Small intestine (tissue), 7 donors: ENCODE data around the gene SDCCAG8. TPM values are rescaled to one million over a fixed set of nuclear protein-coding genes. Genes with fewer than 3 reads are reported as not detected.

Source experiments
- DNase-seq, 2 donors: peaks; one replicate each; pipeline versions ENCODE4 v3.0.0 to v3.0.0-alpha.2; 2013
- FAIRE-seq: peaks from 2 replicates; lab custom pipeline; 2012; peaks lifted over from hg19 to GRCh38; lab: Jason Lieb, UNC
- H3K27ac ChIP-seq, 3 donors: one replicate each; pipeline ENCODE4 v1.5.1; 2013; ENCODE audit warnings: low read length in 2 of 3, mild to moderate bottlenecking in 2 of 3, control low read depth in 1 of 3, inconsistent platforms in 1 of 3, low read depth in 1 of 3, moderate library complexity in 1 of 3
- H3K27me3 ChIP-seq, 3 donors: one replicate each; pipeline ENCODE4 v1.6.1; 2013; ENCODE audit warnings: low read length in 3 of 3, inconsistent platforms in 1 of 3; ENCODE audit not compliant: control insufficient read depth in 3 of 3, insufficient read depth in 3 of 3
- H3K36me3 ChIP-seq, 3 donors: one replicate each; pipeline ENCODE4 v1.6.1; 2013; ENCODE audit warnings: low read length in 3 of 3, inconsistent platforms in 1 of 3, low read depth in 1 of 3, mild to moderate bottlenecking in 1 of 3, moderate library complexity in 1 of 3; ENCODE audit not compliant: control insufficient read depth in 3 of 3, insufficient read depth in 2 of 3
- H3K4me1 ChIP-seq, 3 donors: one replicate each; pipeline ENCODE4 v1.6.1; 2013; ENCODE audit warnings: low read length in 2 of 3, inconsistent platforms in 1 of 3, low read depth in 1 of 3, mild to moderate bottlenecking in 1 of 3, moderate library complexity in 1 of 3; ENCODE audit not compliant: control insufficient read depth in 3 of 3, insufficient read depth in 2 of 3
- H3K4me3 ChIP-seq, 3 donors: one replicate each; pipeline ENCODE4 v1.5.1; 2013; ENCODE audit warnings: low read length in 3 of 3, control low read depth in 1 of 3, inconsistent platforms in 1 of 3, low read depth in 1 of 3, mild to moderate bottlenecking in 1 of 3, moderate library complexity in 1 of 3
- H3K9me3 ChIP-seq, 2 donors: one replicate each; pipeline ENCODE4 v1.6.1; 2013; ENCODE audit warnings: low read depth in 1 of 2, low read length in 1 of 2; ENCODE audit not compliant: control insufficient read depth in 2 of 2, insufficient read depth in 1 of 2
- WGBS, 3 donors: extraction: QIAGEN DNeasy Blood & Tissue Kit; methylation state at CpG; one replicate each; pipeline ENCODE4 v1.1.7; 2013; 5-methylcytosine and 5-hydroxymethylcytosine counted together
- polyA plus RNA-seq, 4 donors: library from polyadenylated mRNA; stranded (reverse) in 3 of 4; unstranded in 1 of 4; fragments of 200-250 nt in 3 of 4; fragments of 120-200 nt in 1 of 4; gene quantifications; one replicate each; pipeline versions ENCODE4 v1.2.1 to v1.2.3, GENCODE V29; 2013
- donor health status: healthy with polysubstance abuse.
- donor health status: control.
- donor health status: control.
- donor health status: Bipolar disorder and iron deficiency.
- donor health status: healthy.

SDCCAG8 gene
- polyA plus RNA-seq, 4 donors, result 19.2 to 32.2 (median 23.6) TPM

- Histone ChIP-seq H3K4me1 (no peaks in the 10 kb centered on the region), H3K9me3 (no peaks in the 10 kb centered on the region), H3K27me3 (no peaks in the 10 kb centered on the region), H3K27ac (peak overlapping the region in 1 of 3 donors; percentile 31), H3K36me3 (no peaks in the 10 kb centered on the region), H3K4me3 (no peak overlapping the region)
- FAIRE-seq, result no peak
- WGBS, 3 donors, result 72 to 88% (median 79%) methylated on average over 3 of the region's 3 CpGs
- no peak for DNase-seq
Observed at GRCh38 chr1:243247901-243248300, 7.9 kb upstream of the SDCCAG8 start.

DNA sequence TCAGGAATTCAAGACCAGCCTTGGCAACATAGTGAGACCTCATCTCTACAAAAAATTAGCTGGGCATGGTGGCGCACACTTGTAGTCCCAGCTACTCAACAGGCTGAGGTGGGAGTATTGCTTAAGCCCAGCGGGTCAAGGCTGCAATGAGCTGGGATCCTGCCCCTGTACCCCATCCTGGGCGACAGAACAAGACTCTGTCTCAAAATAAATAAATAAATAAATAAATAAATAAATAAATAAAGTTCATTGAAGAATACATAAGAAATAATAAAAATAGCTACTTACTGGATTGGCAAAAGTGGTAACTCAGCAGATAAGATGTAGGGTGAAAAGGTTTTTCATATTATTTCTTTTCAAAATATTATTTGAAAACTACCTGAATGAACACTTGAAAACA is 6.6 kb upstream of the SDCCAG8 start:
- FAIRE-seq (no peak), DNase-seq (no peak)
- Histone ChIP-seq H3K4me3 (no peak overlapping the region), H3K27me3 (no peaks in the 10 kb centered on the region), H3K9me3 (no peaks in the 10 kb centered on the region), H3K36me3 (no peaks in the 10 kb centered on the region), H3K4me1 (peaks cover 0 to 3% (median 2%) of the 10 kb centered on the region in 3 donors), H3K27ac (no peak overlapping the region)
- 93 to 98% (median 94%) methylated on average over 3 of the region's 3 CpGs for WGBS, 3 donors

- Histone ChIP-seq H3K36me3 (no peaks in the 10 kb centered on the region), H3K9me3 (no peaks in the 10 kb centered on the region), H3K4me1 (peaks cover 0 to 3% (median 2%) of the 10 kb centered on the region in 3 donors), H3K27me3 (no peaks in the 10 kb centered on the region), H3K4me3 (no peak overlapping the region), H3K27ac (no peak overlapping the region)
- DNase-seq (no peak), FAIRE-seq (no peak)
- WGBS, 3 donors, result 76 to 89% (median 88%) methylated on average over 3 of the region's 3 CpGs
Observed at GRCh38 chr1:243250102-243250501, 5.7 kb upstream of the SDCCAG8 start.

- Histone ChIP-seq H3K36me3 (no peaks in the 10 kb centered on the region), H3K27ac (no peak overlapping the region), H3K4me3 (no peak overlapping the region), H3K9me3 (no peaks in the 10 kb centered on the region), H3K4me1 (peaks cover under 1 to 4% (median 2%) of the 10 kb centered on the region in 3 donors), H3K27me3 (no peaks in the 10 kb centered on the region)
- DNase-seq, result no peak
- 89 to 90% (median 90%) methylated on average over 1 of the region's 1 CpG for WGBS, 3 donors
- FAIRE-seq, result no peak
Observed at GRCh38 chr1:243251539-243251938, 4.3 kb upstream of the SDCCAG8 start.

GRCh38 chr1:243253211-243253925 is 2.5 kb upstream of the SDCCAG8 start:
- no peaks in the 10 kb centered on the region for H3K9me3 ChIP-seq
- no peaks in the 10 kb centered on the region for H3K36me3 ChIP-seq
- 12 to 29% (median 28%) methylated on average over 8 of the region's 8 CpGs for WGBS, 3 donors
- FAIRE-seq (no peak), DNase-seq (peak in 1 of 2 donors; percentile 16)
- peak overlapping the region in 1 of 3 donors; percentile 57 for H3K4me3 ChIP-seq
- H3K27ac ChIP-seq, result peak overlapping the region; percentile 11 to 96 (median 80)
- no peaks in the 10 kb centered on the region for H3K27me3 ChIP-seq
- H3K4me1 ChIP-seq, result peaks cover 2 to 6% (median 5%) of the 10 kb centered on the region in 3 donors

- Histone ChIP-seq H3K4me3 (peak overlapping the region in 2 of 3 donors; percentile 56 to 57), H3K27ac (peak overlapping the region; percentile 11 to 100 (median 96)), H3K27me3 (no peaks in the 10 kb centered on the region), H3K9me3 (no peaks in the 10 kb centered on the region), H3K4me1 (peaks cover 2 to 6% (median 5%) of the 10 kb centered on the region in 3 donors), H3K36me3 (no peaks in the 10 kb centered on the region)
- WGBS, 3 donors, result 4 to 12% (median 5%) methylated on average over 4 of the region's 4 CpGs
- DNase-seq (peak in 1 of 2 donors; percentile 20), FAIRE-seq (no peak)
Observed at GRCh38 chr1:243253926-243254232, 2.0 kb upstream of the SDCCAG8 start.

DNA sequence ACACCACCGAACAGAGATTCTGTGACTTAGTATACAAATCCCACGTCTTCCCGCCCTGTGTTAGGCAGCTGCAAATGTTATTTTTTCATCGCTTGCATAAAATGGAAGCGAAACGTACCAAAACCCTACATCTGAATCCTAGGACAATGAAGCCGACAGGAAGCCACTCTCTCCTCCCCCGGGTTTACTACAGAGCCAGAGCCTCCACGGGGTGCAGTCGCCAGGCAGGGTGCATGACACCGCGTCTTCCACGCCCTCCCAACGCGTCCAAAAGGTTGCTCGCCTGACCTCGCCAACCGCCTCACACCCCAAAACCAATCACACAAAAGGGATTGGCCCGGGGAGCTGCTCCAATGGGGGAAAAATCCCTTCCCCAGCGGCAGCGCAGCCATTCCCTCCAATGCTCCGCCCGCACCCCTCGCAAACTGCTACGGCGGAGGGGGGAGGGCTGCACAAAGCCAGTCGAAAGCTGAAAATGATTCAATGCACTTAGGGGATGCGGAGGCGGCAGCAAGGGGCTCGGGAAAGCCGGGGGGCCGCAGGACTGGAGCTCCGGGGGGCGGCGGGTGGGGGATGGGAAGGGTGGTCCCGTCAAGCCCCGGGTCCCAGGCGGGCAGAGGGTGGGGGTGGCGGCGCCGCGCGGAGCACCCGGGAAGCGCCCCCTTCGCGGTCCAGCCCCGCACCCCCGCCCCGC is 1.5 kb upstream of the SDCCAG8 start:
- DNase-seq, result peak; percentile 47 to 66
- no peak for FAIRE-seq
- Histone ChIP-seq H3K36me3 (no peaks in the 10 kb centered on the region), H3K4me1 (peaks cover 2 to 6% (median 5%) of the 10 kb centered on the region in 3 donors), H3K27ac (peak overlapping the region; percentile 63 to 100 (median 96)), H3K4me3 (peak overlapping the region; percentile 56 to 81 (median 57)), H3K27me3 (no peaks in the 10 kb centered on the region), H3K9me3 (no peaks in the 10 kb centered on the region)
- WGBS, 3 donors, result 0 to 1% (median 1%) methylated on average over 30 to 50 of the region's 50 CpGs

DNA sequence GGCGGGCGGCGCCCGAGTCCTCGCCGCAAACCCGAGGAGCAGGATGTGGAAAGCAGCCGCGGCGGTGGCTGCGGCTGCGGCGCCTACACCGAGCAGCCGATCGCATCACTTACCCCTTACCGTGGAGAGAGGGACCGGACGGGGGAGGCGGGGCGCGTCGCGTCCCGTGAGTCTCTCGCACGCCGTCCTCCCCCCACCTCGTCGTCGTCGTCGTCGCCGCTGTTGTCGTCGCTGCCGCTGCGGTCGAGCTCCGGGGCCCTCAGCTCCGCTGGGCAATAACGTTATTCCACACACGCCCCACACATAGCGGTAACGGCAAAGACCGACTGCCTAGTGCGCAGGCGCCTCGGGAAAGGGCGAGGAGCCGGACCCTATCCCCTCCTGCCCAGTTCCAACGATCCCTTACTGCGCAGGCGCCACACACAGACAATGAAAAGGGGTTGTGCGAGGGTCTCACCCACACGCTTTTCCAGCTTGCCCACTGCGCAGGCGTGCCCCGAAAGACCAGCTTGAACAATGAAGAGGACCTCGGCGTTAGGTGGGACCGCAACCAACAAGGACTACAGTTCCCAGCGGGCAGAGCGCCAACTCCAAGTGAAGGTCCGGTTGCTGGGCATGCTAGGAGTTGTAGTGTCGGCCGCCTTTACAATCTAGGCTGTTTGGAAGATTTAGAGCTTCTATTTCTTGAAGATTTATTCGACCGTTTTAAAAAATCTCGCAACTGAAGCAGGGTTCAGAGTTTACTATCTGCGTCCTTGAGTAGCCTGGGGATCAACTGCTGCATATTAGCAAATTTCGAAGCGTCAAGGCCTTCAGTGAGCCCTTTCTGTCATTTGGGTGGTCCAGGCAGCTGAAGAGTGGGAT is 682 bp upstream of the SDCCAG8 start, which contains the start of gene CEP170:
CEP170 (minus strand) TSS at position 355 of the 864 bp plus-strand sequence. CDS start 30,001 bp downstream, outside the sequence.
- DNase-seq (peak; percentile 92 to 96), FAIRE-seq (no peak)
- peak within 1 kb of the TSS; percentile 63 to 100 (median 96) for H3K27ac ChIP-seq
- no peaks in the 10 kb centered on the region for H3K36me3 ChIP-seq
- H3K4me1 ChIP-seq, result peaks cover 2 to 6% (median 5%) of the 10 kb centered on the region in 3 donors
- WGBS, 3 donors, result 0 to 1% (median 0%) methylated on average over 60 to 74 of the region's 74 CpGs
- no peaks in the 10 kb centered on the region for H3K27me3 ChIP-seq
- peak within 1 kb of the TSS; percentile 56 to 81 (median 57) for H3K4me3 ChIP-seq
- H3K9me3 ChIP-seq, result no peaks in the 10 kb centered on the region
